Mesenchymal stem cell (in vitro differentiated cells and primary cell): ENCODE results near the gene IL2RG.
A peak's percentile ranks its signal among the peaks of the same experiment; 100 is the strongest.

Source experiments
- DNase-seq: peaks from one replicate; pipeline ENCODE4 v3.0.0-alpha.2; 2013
- H2AFZ ChIP-seq: one replicate; pipeline ENCODE4 v1.6.1; 2013; ENCODE audit warnings: low read depth, mild to moderate bottlenecking, control low read depth, inconsistent platforms, low read length, moderate library complexity
- H2AK5ac ChIP-seq: 2 replicates; pipeline ENCODE4 v1.6.1; 2013; ENCODE audit warnings: low read length, moderate library complexity, mild to moderate bottlenecking, inconsistent platforms; ENCODE audit not compliant: severe bottlenecking
- H2BK120ac ChIP-seq: one replicate; pipeline ENCODE4 v1.6.1; 2013; ENCODE audit warnings: low read depth, mild to moderate bottlenecking, inconsistent platforms, low read length, moderate library complexity
- H2BK12ac ChIP-seq, 2 experiments: one replicate each; pipeline ENCODE4 v1.6.1; 2013; ENCODE audit warnings: inconsistent platforms in 2 of 2, low read length in 2 of 2, mild to moderate bottlenecking in 2 of 2, moderate library complexity in 2 of 2, control low read depth in 1 of 2
- H2BK15ac ChIP-seq: one replicate; pipeline ENCODE4 v1.6.1; 2013; ENCODE audit warnings: mild to moderate bottlenecking, low read depth, inconsistent platforms; ENCODE audit not compliant: poor library complexity, severe bottlenecking
- H2BK5ac ChIP-seq: 2 replicates; pipeline ENCODE4 v1.6.1; 2013; ENCODE audit warnings: low read depth, mild to moderate bottlenecking, low read length, control low read depth, inconsistent platforms; ENCODE audit not compliant: poor library complexity, severe bottlenecking
- H3K14ac ChIP-seq, 2 experiments: one replicate each; pipeline ENCODE4 v1.6.1; 2013; ENCODE audit warnings: inconsistent platforms in 2 of 2, low read length in 2 of 2, control low read depth in 1 of 2, mild to moderate bottlenecking in 1 of 2, moderate library complexity in 1 of 2
- H3K18ac ChIP-seq, 2 experiments: one replicate each; pipeline ENCODE4 v1.6.1; 2013; ENCODE audit warnings: inconsistent platforms in 2 of 2, low read length in 2 of 2, control low read depth in 1 of 2, low read depth in 1 of 2, mild to moderate bottlenecking in 1 of 2
- H3K23ac ChIP-seq, 2 experiments: one replicate each; pipeline ENCODE4 v1.6.1; 2013; ENCODE audit warnings: inconsistent platforms in 2 of 2, low read length in 2 of 2, mild to moderate bottlenecking in 2 of 2, moderate library complexity in 2 of 2, control low read depth in 1 of 2
- H3K27ac ChIP-seq: 2 replicates; pipeline ENCODE4 v1.5.1; 2013; ENCODE audit warnings: mild to moderate bottlenecking, moderate library complexity, low read length, control low read depth, inconsistent platforms; ENCODE audit not compliant: poor library complexity, severe bottlenecking
- H3K27me3 ChIP-seq, 2 experiments: 2 replicates each; pipeline versions ENCODE4 v1.6.1 to v1.7.0; 2013; ENCODE audit warnings: low read length in 2 of 2, mild to moderate bottlenecking in 2 of 2, moderate library complexity in 2 of 2, control low read depth in 1 of 2, inconsistent platforms in 1 of 2; ENCODE audit not compliant: control insufficient read depth in 1 of 2, insufficient read depth in 1 of 2
- H3K36me3 ChIP-seq, 2 experiments: 2 replicates each; pipeline versions ENCODE4 v1.6.1 to v1.7.0; 2013; ENCODE audit warnings: low read length in 2 of 2, control low read depth in 1 of 2, inconsistent platforms in 1 of 2, low read depth in 1 of 2, mild to moderate bottlenecking in 1 of 2; ENCODE audit not compliant: insufficient read depth in 2 of 2, control insufficient read depth in 1 of 2
- H3K4ac ChIP-seq, 2 experiments: one replicate each; pipeline ENCODE4 v1.6.1; 2013; ENCODE audit warnings: inconsistent platforms in 2 of 2, low read length in 2 of 2, mild to moderate bottlenecking in 2 of 2, moderate library complexity in 2 of 2, control low read depth in 1 of 2, low read depth in 1 of 2
- H3K4me1 ChIP-seq: 2 replicates; pipeline ENCODE4 v1.6.1; 2013; ENCODE audit warnings: low read depth, low read length, control low read depth; ENCODE audit not compliant: control insufficient read depth, insufficient read depth
- H3K4me2 ChIP-seq: 2 replicates; pipeline ENCODE4 v1.6.1; 2013; ENCODE audit warnings: low read length, mild to moderate bottlenecking, inconsistent platforms; ENCODE audit not compliant: poor library complexity, severe bottlenecking
- H3K4me3 ChIP-seq, 2 experiments: 2 replicates each; pipeline versions ENCODE4 v1.5.1 to v1.7.0; 2013; ENCODE audit warnings: low read length in 2 of 2, mild to moderate bottlenecking in 2 of 2, control low read depth in 1 of 2, low read depth in 1 of 2; ENCODE audit not compliant: insufficient read depth in 1 of 2
- H3K79me1 ChIP-seq: replicated peaks from 2 replicates; pipeline ENCODE4 v1.6.1; 2013; ENCODE audit warnings: mild to moderate bottlenecking, control low read depth, low read length, inconsistent platforms; ENCODE audit not compliant: poor library complexity, severe bottlenecking
- H3K9ac ChIP-seq: 2 replicates; pipeline ENCODE4 v1.7.0; 2013; ENCODE audit warnings: mild to moderate bottlenecking, low read length, moderate library complexity
- H3K9me3 ChIP-seq: 2 replicates; pipeline ENCODE4 v1.7.0; 2013; ENCODE audit warnings: mild to moderate bottlenecking, low read length; ENCODE audit not compliant: control insufficient read depth
- H4K8ac ChIP-seq: one replicate; pipeline ENCODE4 v1.6.1; 2013; ENCODE audit warnings: inconsistent platforms, mild to moderate bottlenecking, low read length, moderate library complexity
- H4K91ac ChIP-seq: one replicate; pipeline ENCODE4 v1.6.1; 2013; ENCODE audit warnings: mild to moderate bottlenecking, low read length, inconsistent platforms
- WGBS: methylation state at CpG from one replicate; pipeline ENCODE4 v1.1.7; 2013; ENCODE audit warnings: mixed read lengths; 5-methylcytosine and 5-hydroxymethylcytosine counted together

The IL2RG gene

DNA sequence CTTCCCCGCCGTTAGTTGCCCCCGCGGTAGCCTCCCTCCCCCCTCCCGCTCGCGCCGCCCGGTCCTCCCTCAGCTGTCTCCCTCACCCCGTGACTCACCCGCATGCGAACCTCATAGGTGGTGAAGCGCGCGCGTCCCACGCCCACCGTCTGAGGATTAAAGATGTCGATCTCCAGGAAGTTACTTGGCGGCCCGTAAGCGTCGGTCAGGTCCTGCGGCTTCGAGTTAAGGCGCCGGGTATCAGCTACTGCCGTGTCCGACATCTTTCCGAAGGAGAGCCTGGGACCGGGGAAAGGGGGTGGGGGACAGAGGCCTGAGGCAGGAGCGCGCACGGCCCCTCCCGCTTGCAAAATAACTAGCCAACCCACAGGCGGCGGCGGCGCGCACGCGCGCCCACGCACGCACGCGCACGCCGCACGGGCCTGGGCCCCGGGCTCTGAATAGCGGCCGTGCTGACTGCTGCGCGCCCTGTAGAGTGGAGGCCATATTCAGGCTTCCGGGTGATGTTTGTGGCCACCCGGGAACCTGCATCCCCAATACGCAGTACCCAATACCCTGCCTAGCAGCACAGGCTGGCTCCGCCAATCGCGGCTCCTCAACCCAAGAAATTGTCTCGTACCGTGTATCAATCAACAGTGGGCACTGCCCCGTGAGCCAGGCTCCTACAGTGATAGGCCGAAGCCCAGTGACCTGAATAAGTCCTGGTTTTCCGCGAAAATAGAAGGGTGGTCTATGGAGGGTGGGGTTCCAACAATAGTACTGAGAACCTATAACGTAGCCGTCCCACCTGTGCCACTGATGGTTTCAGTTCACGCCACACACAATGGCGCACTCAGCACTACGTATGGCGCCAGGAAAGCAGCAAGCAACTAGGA lies 43.1 kb downstream of the IL2RG start, which contains the start of gene SNX12:
SNX12 (minus strand) TSS at position 291 of the 875 bp plus-strand sequence; CDS start at position 263, 28 bp downstream.
- peaks cover 0 to 3% of the 10 kb centered on the region in 2 experiments for H3K36me3 ChIP-seq
- H3K79me1 ChIP-seq, result no peaks in the 10 kb centered on the region
- H2BK15ac ChIP-seq, result no peak within 1 kb of the TSS
- peak within 1 kb of the TSS; percentile 75 to 85 for H3K18ac ChIP-seq
- peak within 1 kb of the TSS; percentile 80 to 81 for H3K4ac ChIP-seq
- peak within 1 kb of the TSS; percentile 65 to 81 for H3K4me3 ChIP-seq
- WGBS, result 1% methylated on average over 20 of the region's 73 CpGs
- H2AK5ac ChIP-seq, result no peak within 1 kb of the TSS
- peak within 1 kb of the TSS; percentile 53 for H3K4me2 ChIP-seq
- H2AFZ ChIP-seq, result peak within 1 kb of the TSS; percentile 82
- peak within 1 kb of the TSS; percentile 95 for H4K8ac ChIP-seq
- no peaks in the 10 kb centered on the region for H3K4me1 ChIP-seq
- no peak within 1 kb of the TSS for H2BK12ac ChIP-seq
- peak within 1 kb of the TSS; percentile 49 for H2BK120ac ChIP-seq
- peak; percentile 94 for DNase-seq
- H4K91ac ChIP-seq, result no peak within 1 kb of the TSS
- H3K27ac ChIP-seq, result peak within 1 kb of the TSS; percentile 91
- peak within 1 kb of the TSS; percentile 84 for H3K9ac ChIP-seq
- H3K14ac ChIP-seq, result peak within 1 kb of the TSS in 1 of 2 experiments; percentile 41
- H3K27me3 ChIP-seq, result peaks cover 0 to 5% of the 10 kb centered on the region in 2 experiments
- H3K9me3 ChIP-seq, result no peaks in the 10 kb centered on the region
- H3K23ac ChIP-seq, result no peak within 1 kb of the TSS
- no peak within 1 kb of the TSS for H2BK5ac ChIP-seq

DNA sequence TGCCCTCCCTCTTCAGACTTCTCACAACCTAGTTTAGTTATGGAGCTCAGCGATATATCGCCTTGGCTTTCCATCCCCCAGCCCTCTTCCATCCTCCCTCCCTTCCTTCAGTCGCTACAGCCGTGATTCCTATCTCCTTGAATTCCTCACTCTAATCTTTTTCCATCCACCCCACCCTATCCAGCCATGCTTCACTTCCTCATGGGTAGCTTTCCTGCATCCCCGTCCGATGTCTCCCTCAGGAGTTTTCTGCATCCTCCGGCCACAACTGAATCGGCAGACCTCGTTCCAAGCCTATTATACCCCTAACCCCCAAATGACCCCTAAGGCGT lies 43.7 kb downstream of the IL2RG start:
- H2BK12ac ChIP-seq, result no peak overlapping the region
- no peak overlapping the region for H4K8ac ChIP-seq
- peak overlapping the region; percentile 91 for H3K27ac ChIP-seq
- H2AK5ac ChIP-seq, result no peak overlapping the region
- WGBS, result 2% methylated on average over 9 of the region's 10 CpGs
- H3K4me2 ChIP-seq, result peak overlapping the region; percentile 53
- H3K14ac ChIP-seq, result no peak overlapping the region
- H2BK5ac ChIP-seq, result no peak overlapping the region
- H3K4ac ChIP-seq, result peak overlapping the region in 1 of 2 experiments; percentile 17
- peak overlapping the region; percentile 84 for H3K9ac ChIP-seq
- no peaks in the 10 kb centered on the region for H3K4me1 ChIP-seq
- H2BK120ac ChIP-seq, result no peak overlapping the region
- peak overlapping the region; percentile 43 to 70 for H3K18ac ChIP-seq
- no peak overlapping the region for H2AFZ ChIP-seq
- no peak overlapping the region for H3K23ac ChIP-seq
- no peak overlapping the region for H2BK15ac ChIP-seq
- H3K27me3 ChIP-seq, result peaks cover 0 to under 1% of the 10 kb centered on the region in 2 experiments
- H3K4me3 ChIP-seq, result peak overlapping the region; percentile 65 to 80
- no peaks in the 10 kb centered on the region for H3K9me3 ChIP-seq
- H4K91ac ChIP-seq, result no peak overlapping the region
- peaks cover 1 to 6% of the 10 kb centered on the region in 2 experiments for H3K36me3 ChIP-seq
- no peak for DNase-seq
- no peaks in the 10 kb centered on the region for H3K79me1 ChIP-seq

DNA sequence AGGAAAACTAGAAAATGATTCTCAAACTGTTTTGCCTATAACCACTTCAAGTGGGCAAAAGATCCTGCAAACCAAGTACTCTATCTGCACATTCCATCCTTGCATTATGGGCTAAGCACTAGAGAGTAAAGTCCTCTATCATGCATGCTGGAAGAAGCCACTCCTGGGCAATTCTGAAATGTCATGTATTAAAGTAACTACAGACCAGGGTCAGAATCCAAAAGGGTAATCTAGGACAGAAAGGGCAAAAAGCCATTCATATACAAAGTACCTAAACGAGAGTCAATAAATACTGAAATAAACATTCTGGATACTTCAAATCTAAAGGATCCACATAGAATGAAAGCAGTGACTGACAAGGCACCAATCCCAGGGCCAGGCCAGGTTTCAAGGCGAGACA lies 44.3 kb downstream of the IL2RG start:
- H3K4me3 ChIP-seq, result peak overlapping the region; percentile 65 to 80
- no peaks in the 10 kb centered on the region for H3K4me1 ChIP-seq
- no peaks in the 10 kb centered on the region for H3K9me3 ChIP-seq
- H4K91ac ChIP-seq, result no peak overlapping the region
- peak overlapping the region; percentile 84 for H3K9ac ChIP-seq
- H3K36me3 ChIP-seq, result peaks cover 2 to 9% of the 10 kb centered on the region in 2 experiments
- H2BK120ac ChIP-seq, result no peak overlapping the region
- no peak overlapping the region for H2BK15ac ChIP-seq
- H3K23ac ChIP-seq, result no peak overlapping the region
- no peak overlapping the region for H2BK5ac ChIP-seq
- no peak overlapping the region for H3K4ac ChIP-seq
- no peak overlapping the region for H2BK12ac ChIP-seq
- WGBS, result 8% methylated on average over 2 of the region's 2 CpGs
- no peak overlapping the region for H2AFZ ChIP-seq
- peak overlapping the region; percentile 53 for H3K4me2 ChIP-seq
- DNase-seq, result peak; percentile 3
- H3K27ac ChIP-seq, result peak overlapping the region; percentile 91
- H3K14ac ChIP-seq, result no peak overlapping the region
- no peaks in the 10 kb centered on the region for H3K27me3 ChIP-seq
- no peaks in the 10 kb centered on the region for H3K79me1 ChIP-seq
- H3K18ac ChIP-seq, result peak overlapping the region in 1 of 2 experiments; percentile 70
- H4K8ac ChIP-seq, result no peak overlapping the region
- H2AK5ac ChIP-seq, result no peak overlapping the region

DNA sequence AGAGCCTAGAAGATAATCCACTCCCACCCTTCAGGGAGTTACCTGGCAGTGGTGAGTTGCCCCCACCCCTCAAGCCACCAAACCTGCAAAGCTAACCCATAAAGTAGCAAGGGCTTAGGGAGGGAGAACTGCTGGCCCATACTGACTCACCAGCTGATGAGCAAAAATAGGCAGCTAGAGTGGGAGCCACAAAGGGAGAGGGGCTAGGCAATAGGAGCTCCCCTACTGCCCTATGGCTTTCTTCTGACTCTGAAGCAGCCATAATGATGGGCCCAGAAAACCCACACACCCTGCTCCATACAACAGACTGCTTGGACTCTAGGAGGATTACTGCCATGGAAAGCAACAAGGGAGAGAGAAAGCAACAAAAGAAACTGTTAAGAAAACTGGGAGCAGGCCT lies 51.2 kb downstream of the IL2RG start:
- no peak overlapping the region for H3K4me2 ChIP-seq
- no peak overlapping the region for H3K18ac ChIP-seq
- H3K14ac ChIP-seq, result no peak overlapping the region
- no peaks in the 10 kb centered on the region for H3K9me3 ChIP-seq
- H3K4ac ChIP-seq, result no peak overlapping the region
- no peak overlapping the region for H4K91ac ChIP-seq
- peaks cover 16% of the 10 kb centered on the region for H3K79me1 ChIP-seq
- DNase-seq, result no peak
- H3K4me3 ChIP-seq, result no peak overlapping the region
- no peak overlapping the region for H2AFZ ChIP-seq
- H2BK12ac ChIP-seq, result no peak overlapping the region
- H2BK120ac ChIP-seq, result no peak overlapping the region
- H3K36me3 ChIP-seq, result peaks cover 21 to 40% of the 10 kb centered on the region in 2 experiments
- no peak overlapping the region for H3K9ac ChIP-seq
- H2AK5ac ChIP-seq, result no peak overlapping the region
- H4K8ac ChIP-seq, result no peak overlapping the region
- peaks cover 0 to 14% of the 10 kb centered on the region in 2 experiments for H3K27me3 ChIP-seq
- no peak overlapping the region for H2BK15ac ChIP-seq
- no peak overlapping the region for H3K27ac ChIP-seq
- no peak overlapping the region for H3K23ac ChIP-seq
- H3K4me1 ChIP-seq, result no peaks in the 10 kb centered on the region
- no peak overlapping the region for H2BK5ac ChIP-seq
